Stomach (tissue), 4 donors: Measurements from ENCODE around the gene NEMP2.

ENCODE experiments used
- EP300 ChIP-seq: sonication (generic); formaldehyde crosslinking; IDR thresholded peaks from one replicate; pipeline ENCODE4 v1.6.1; 2017; ENCODE audit warnings: antibody characterized with exemption
- POLR2A ChIP-seq, 4 donors: fragments of 450-650 bp; IDR thresholded peaks; one replicate each; pipeline ENCODE4 v1.6.1; 2016; ENCODE audit warnings: antibody characterized with exemption in 4 of 4, control low read depth in 2 of 4, mild to moderate bottlenecking in 1 of 4, moderate library complexity in 1 of 4

DNA sequence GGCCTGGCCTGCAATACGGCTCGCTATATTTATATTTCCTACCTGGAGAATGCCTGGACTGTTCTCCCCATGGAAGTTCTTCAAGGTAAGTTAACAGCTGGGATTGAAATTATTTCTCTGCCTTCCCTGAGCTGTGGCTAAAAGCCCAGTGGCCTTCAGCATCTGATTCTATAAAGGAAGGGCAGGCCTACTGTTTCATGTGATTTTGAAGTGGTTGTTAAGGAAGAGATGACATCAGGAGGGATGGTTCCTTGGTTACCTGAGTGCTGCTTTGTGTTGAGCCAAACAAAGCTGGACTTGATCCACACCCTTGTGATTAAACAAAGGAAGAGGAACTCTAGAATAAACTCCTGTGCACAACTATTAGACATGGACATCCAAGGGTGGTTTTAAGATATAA lies 64.8 kb downstream of the NEMP2 start:
- TF ChIP-seq POLR2A (IDR thresholded peaks at IDR 0.05) (no peak), EP300 (no peak)
